ENCODE results near the gene KIAA1217. TPM values are rescaled to one million over a fixed set of nuclear protein-coding genes. Genes with fewer than 3 reads are reported as not detected.
A peak's percentile ranks its signal among the peaks of the same experiment; 100 is the strongest.

KIAA1217 gene
- total and polyA plus RNA-seq, 2 of the 4 experiments (the other 2 are of a cell fraction) = 3.4 to 4.4 TPM

- dilution Hi-C loops (cut with HindIII; ENCODE audit: low sequenced_read_pairs, unreplicated experiment) = no loop called here
- no peak; the same call in 1 of the 2 replicates for ATAC-seq (ENCODE audit: low read depth)
Measured at GRCh38 chr10:24351961-24352360, 143.0 kb downstream of the KIAA1217 start.

More at GRCh38 chr10:24351961-24352360, 143.0 kb downstream of the KIAA1217 start:
- Histone ChIP-seq H3K4ac (ENCODE audit: low read depth, low read length) (no peak overlapping the region), H4K5ac (ENCODE audit: low read depth, low read length) (no peak overlapping the region), H3K27me3 (ENCODE audit: control insufficient read depth, insufficient read depth, low read length) (no peaks in the 10 kb centered on the region; the same call in none of the 2 replicates), H3K4me1 (ENCODE audit: control insufficient read depth, insufficient read depth, low read length) (peaks cover 6% of the 10 kb centered on the region), H3K18ac (ENCODE audit: low read depth, low read length) (no peak overlapping the region), H3K9me1 (ENCODE audit: insufficient read depth, low read length) (0 out of 2 replicates have a peak, but pooled peaks cover 3% of the 10 kb centered on the region), H3K4me3 (ENCODE audit: insufficient read depth, low read depth, low read length) (no peak overlapping the region), H3K9me3 (ENCODE audit: control insufficient read depth, insufficient read depth, low read length) (no peaks in the 10 kb centered on the region), H3K79me1 (ENCODE audit: low read depth in 1 of 2, low read length in 2 of 2) (no peaks in the 10 kb centered on the region), H3K23ac (ENCODE audit: low read depth, low read length) (no peak overlapping the region), H2AK9ac (replicated peaks; ENCODE audit: low read depth, low read length, poor library complexity) (no peak overlapping the region), H3K56ac (ENCODE audit: extremely low read depth, insufficient read depth, low read length) (no peak overlapping the region), H2AK5ac (ENCODE audit: low read depth, low read length) (no peak overlapping the region), H3K27ac (ENCODE audit: insufficient read depth, low read length) (no peak overlapping the region), H2AFZ (replicated peaks; ENCODE audit: low read length, poor library complexity) (no peak overlapping the region), H3K36me3 (ENCODE audit: control insufficient read depth, insufficient read depth, low read length) (no peaks in the 10 kb centered on the region), H3K4me2 (ENCODE audit: low read depth, low read length) (no peak overlapping the region), H3K9ac (ENCODE audit: low read depth, low read length) (no peak overlapping the region), H2BK5ac (ENCODE audit: low read depth, low read length, poor library complexity, severe bottlenecking) (no peak overlapping the region), H2BK20ac (ENCODE audit: low read depth, low read length) (no peak overlapping the region), H4K8ac (ENCODE audit: low read depth in 2 of 2, low read length in 2 of 2) (no peak overlapping the region), H4K20me1 (ENCODE audit: insufficient read depth, low read length) (no peaks in the 10 kb centered on the region), H3K14ac (replicated peaks; ENCODE audit: low read depth, low read length) (no peak overlapping the region), H2BK15ac (ENCODE audit: low read depth, low read length) (no peak overlapping the region), H2BK120ac (ENCODE audit: low read depth, low read length) (no peak overlapping the region), H4K91ac (ENCODE audit: insufficient read depth, low read depth, low read length) (no peak overlapping the region)
- ChIA-PET CTCF (no interaction called here), POLR2A (ENCODE audit: unreplicated experiment) (no interaction called here)
- no peak for TF ChIP-seq FOS (IDR thresholded peaks at IDR 0.05; ENCODE audit: low read depth, low read length)
- TF ChIP-seq CTCF (conservative IDR thresholded peaks at IDR 0.05; ENCODE audit: low read depth, low read length) = no peak
- no peak for TF ChIP-seq BHLHE40 (IDR thresholded peaks at IDR 0.05; ENCODE audit: low read depth, low read length)
- no peak for TF ChIP-seq MAFK (IDR thresholded peaks at IDR 0.05; ENCODE audit: low read depth, low read length)
- TF ChIP-seq SMC3 (IDR thresholded peaks at IDR 0.05; ENCODE audit: low read depth, low read length) = no peak
- TF ChIP-seq CHD1 (IDR thresholded peaks at IDR 0.05; ENCODE audit: low read depth, low read length) = no peak
- TF ChIP-seq MXI1 (IDR thresholded peaks at IDR 0.05; ENCODE audit: borderline replicate concordance, low read depth, low read length) = no peak
- TF ChIP-seq RCOR1 (IDR thresholded peaks at IDR 0.05; ENCODE audit: insufficient replicate concordance, low read length) = no peak
- no peak for TF ChIP-seq NFE2L2 (IDR thresholded peaks at IDR 0.05; ENCODE audit: low read depth, low read length)
- TF ChIP-seq RFX5 (IDR thresholded peaks at IDR 0.05; ENCODE audit: low read depth, low read length) = no peak
- TF ChIP-seq POLR2A (IDR thresholded peaks at IDR 0.05; ENCODE audit: low read depth, low read length) = no peak
- no peak for TF ChIP-seq MAZ (IDR thresholded peaks at IDR 0.05; ENCODE audit: borderline replicate concordance, low read depth, low read length)
- TF ChIP-seq, protein P1, sequence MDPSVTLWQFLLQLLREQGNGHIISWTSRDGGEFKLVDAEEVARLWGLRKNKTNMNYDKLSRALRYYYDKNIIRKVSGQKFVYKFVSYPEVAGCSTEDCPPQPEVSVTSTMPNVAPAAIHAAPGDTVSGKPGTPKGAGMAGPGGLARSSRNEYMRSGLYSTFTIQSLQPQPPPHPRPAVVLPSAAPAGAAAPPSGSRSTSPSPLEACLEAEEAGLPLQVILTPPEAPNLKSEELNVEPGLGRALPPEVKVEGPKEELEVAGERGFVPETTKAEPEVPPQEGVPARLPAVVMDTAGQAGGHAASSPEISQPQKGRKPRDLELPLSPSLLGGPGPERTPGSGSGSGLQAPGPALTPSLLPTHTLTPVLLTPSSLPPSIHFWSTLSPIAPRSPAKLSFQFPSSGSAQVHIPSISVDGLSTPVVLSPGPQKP (IDR thresholded peaks at IDR 0.05; ENCODE audit: borderline replicate concordance, low read depth, low read length) = no peak
- TF ChIP-seq CEBPB (IDR thresholded peaks at IDR 0.05; ENCODE audit: low read depth, low read length) = no peak
- no peak for TF ChIP-seq RAD21 (IDR thresholded peaks at IDR 0.05; ENCODE audit: low read length)
- no peak for TF ChIP-seq USF2 (IDR thresholded peaks at IDR 0.05; ENCODE audit: low read depth, low read length)
- WGBS, 2 experiments (ENCODE audit: extremely low coverage in 2 of 2, insufficient read length in 1 of 2) = no CpG with 5 or more reads among the region's 4 CpGs
- intact Hi-C loops (cut with micrococcal nuclease) (no loop called here), in situ Hi-C loops (cut with MboI; ENCODE audit: low sequenced_read_pairs) (loop anchor here (25.0 kb wide), 1 partner anchor 1190 kb away; no protein-coding TSS in a partner anchor)
- no TSS peak for BruUV-seq (replicated peaks)
- DNase-seq = peak; percentile 31
